Upper lobe of left lung (tissue), 4 donors: ENCODE data around the gene CDC27.

ENCODE experiments used
- CTCF ChIP-seq, 6 experiments: fragments of 450-650 bp in 4 of 6; fragments of 200-600 bp in 2 of 6; sonication (generic) in 2 of 6; IDR thresholded peaks; one replicate each; pipeline ENCODE4 v1.5.1; 2016 to 2019; ENCODE audit warnings: antibody characterized with exemption in 6 of 6
- EP300 ChIP-seq, 4 donors: sonication (generic); formaldehyde crosslinking; IDR thresholded peaks; one replicate each; pipeline ENCODE4 v1.5.1; 2017; ENCODE audit warnings: antibody characterized with exemption in 4 of 4, control low read depth in 2 of 4

DNA sequence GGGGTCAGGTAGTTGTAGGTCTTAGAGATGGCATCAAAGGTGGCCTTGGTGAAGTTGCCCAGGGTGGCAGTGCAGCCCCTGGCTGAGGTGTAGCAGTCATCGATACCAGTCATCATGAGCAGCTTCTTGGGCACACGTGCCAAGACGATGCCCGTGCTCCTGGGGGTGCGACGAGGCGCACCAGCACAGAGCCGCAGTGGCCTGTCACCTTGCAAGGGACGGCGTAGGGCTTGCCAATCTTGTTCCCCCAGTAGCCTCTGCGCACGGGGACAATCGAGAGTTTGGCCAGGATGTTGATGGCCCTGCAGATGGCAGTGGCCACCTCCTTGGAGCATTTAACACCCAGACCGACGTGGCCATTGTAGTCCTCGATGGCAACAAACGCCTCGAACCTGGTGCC, 29.8 kb downstream of the CDC27 start:
- TF ChIP-seq CTCF (IDR thresholded peaks at IDR 0.05) (no peak), EP300 (IDR thresholded peaks at IDR 0.05) (no peak)
